GM21360 (cell line): ENCODE data around the gene VRK3.
"Not testable (repeated sequence)": the region's sequence is repeated elsewhere in the genome, so short reads cannot be mapped to it uniquely, and the experiment has no call there.

Source experiments
- ATAC-seq: cut with Tn5 transposase; IDR thresholded peaks from one replicate; pipeline ENCODE4 v1.9.1; 2021; ENCODE audit warnings: mild to moderate bottlenecking, moderate library complexity; ENCODE audit not compliant: unreplicated experiment

The VRK3 gene

GRCh38 chr19:49958144-49958543 lies 67.0 kb downstream of the VRK3 start:
- ATAC-seq: not testable (repeated sequence)

DNA sequence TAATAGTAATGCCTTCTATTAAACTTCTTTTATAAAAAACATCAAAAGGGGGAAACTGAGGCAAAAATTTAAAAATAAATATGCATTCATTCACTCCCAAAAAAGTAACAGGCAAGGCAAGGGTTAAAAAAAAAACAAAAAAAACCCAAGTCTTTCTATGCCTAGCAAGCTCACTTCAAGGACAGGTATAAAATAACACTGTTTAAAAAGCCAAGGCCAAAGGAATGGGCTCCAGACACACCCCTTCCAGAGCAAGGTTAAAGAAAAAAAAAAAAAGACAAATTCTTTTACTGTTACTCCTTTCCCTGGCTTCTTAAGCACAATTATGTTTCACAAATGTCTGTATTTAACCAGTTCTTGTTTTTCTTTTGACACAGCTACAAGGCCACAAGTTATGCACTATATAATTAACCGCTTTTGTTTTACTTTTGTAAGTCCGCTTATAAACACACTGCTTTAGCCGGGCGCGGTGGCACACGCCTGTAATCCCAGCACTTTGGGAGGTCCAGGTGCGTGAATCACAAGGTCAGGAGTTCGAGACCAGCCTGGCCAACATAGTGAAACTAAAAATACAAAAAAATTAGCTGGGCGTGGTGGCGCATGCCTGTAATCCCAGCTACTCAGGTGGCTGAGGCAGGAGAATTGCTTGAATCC lies 67.8 kb downstream of the VRK3 start:
- no peak for ATAC-seq

DNA sequence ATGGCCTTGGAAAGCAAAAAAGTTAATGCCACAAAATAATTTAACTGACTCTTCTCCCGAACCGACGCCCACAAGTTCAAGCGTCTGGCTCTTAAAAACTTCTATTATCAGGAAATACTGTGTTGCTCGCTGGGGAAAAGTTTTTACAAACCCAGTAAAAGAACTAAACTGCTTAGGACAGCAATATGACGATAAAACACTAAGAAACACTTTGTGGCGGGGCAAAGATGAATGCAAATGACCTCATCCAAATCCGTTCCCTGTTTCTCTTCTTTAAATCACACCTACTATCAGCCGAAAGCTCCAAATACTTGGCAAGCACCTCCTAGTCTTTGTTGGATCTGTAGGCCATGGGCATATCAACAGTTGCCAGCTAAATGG lies 69.1 kb downstream of the VRK3 start:
- no peak for ATAC-seq

DNA sequence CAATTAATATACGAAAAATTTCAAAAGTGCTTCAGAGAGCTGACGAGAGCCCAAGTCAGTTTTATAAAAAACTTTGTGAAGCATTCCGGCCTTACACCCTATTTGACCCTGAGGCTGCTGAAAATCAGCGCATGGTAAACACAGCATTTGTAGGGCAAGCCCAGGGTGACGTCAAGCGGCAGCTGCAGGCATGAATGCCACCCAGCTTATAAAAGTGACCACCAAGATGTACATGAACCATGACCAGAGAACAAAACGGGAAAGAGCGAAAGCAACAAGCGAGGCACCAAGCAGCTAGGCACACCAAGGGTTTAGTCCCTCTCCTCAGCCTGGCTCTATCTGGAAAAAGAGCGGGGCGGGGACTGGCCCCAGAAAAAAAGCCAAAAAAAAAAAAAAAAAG lies 70.2 kb downstream of the VRK3 start:
- ATAC-seq: no peak

DNA sequence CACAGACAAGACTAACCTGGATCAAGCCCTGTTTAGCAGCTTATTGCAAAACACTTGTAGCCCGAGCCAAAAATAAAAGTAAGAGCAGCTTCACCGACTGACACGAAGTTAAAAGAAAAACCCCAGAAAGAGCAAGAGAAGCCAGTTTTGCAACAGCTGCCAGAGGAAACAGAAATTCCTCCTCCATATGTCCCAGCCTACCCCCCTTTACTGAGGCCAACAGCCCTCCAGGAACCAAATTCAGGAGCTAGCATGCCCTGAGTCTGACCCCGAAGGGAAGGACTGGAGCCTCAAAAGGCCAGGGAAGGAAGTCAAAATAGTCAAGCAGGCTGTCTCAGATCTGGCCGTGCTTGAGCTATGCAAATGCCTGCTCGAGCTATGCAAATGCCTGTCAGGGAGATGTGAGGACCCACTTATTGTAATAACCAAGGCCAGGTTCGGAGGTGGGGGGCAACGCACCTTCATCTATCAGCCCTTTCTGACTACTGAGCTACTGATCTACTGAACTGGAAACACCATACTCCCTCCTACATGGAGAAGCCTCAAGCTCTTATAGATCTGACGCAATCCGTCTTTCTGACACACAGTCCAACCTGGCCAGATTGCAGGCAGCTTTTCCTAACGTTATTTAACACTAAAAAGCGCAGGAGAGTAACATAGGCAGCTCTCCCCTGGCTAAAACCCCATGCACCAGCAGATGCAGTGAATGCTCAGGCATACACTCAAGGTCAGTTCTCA lies 70.9 kb downstream of the VRK3 start:
- no peak for ATAC-seq

DNA sequence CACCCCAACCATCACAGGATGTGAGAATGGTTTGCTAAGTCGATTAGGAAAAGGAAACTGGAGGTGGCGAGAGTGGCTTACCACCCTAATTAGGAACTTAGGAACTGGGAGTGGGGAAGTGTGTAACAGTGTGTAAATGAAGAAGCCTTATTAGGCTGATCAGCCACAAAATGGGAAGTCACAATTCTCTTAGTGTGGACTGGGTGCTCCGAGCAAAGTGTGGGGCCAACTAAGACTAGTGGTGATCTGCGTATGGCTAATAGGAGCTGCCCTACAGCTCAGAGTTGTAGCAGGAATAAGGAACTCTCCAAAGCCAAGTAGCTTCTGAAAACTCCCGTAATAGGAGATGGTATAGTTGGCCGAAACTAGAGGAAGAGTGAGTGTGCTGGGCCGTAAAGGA lies 71.8 kb downstream of the VRK3 start:
- no peak for ATAC-seq

DNA sequence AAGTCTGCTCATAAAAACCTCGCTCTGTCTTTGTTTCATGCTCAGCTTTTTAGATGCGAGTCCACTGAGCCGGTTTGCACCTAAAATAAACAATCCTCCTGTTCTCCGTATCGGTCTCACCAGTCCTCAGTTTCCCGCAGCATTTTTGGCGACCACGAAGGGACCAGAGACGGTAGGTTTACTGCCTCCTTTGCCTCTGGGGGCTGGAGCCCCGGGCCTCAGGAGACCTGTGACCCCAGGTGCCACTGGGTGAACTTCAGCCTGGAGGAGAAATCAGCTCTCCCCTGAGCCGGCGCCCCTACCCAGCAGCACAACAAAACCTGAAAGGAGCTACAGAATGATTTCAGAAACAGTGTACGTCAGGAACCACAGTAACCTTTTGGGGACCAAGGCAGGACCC lies 72.3 kb downstream of the VRK3 start:
- ATAC-seq: no peak

DNA sequence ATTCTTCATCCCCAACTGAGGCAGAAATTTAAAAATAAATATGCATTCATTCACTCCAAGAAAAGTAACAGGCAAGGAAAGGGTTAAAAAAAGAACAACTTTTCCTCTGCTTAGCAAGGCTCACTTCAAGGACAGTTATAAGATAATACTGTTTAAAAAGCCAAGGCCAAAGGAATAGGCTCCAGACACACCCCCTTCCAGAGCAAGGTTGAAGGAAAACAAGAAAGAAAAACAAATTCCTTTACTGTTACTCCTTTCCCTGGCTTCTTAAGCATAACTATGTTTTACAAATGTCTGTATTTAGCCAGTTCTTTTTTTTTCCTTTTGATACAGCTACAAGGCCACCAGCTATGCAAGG lies 72.7 kb downstream of the VRK3 start:
- no peak for ATAC-seq

DNA sequence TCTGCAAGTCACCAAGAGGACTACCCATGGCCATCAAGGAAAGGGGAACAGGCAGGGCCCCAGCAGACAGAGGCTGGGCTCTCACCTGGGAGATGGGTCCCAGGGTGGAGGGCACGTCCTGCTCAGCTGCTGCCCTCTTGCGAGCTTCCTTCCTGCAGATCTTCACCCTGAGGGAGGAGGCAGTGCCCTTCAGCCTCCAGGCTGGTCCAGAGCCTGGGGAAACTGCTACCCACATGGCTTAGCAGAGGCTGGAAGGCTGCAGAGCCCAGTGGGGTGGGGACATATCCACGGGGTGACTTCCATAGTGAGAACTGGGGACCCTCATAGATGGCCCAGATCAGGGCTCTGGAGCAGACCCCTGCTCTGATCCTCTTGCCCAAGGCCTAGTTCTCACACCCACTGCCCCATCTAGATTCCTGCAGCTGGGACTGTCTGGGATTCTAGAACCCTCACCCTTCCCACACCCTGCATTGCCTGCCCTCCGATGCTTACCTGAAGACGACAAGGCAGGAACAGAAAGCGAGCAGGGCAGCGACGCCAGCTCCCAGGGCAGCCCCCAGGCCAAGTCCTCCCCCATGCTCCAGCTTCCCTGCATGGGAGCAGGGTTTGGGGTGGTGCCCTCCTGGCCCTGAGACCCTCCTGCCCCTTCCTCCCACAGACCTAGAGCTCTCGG lies 73.2 kb downstream of the VRK3 start:
- ATAC-seq: no peak

GRCh38 chr19:49950956-49951526 lies 74.1 kb downstream of the VRK3 start:
- no peak for ATAC-seq

DNA sequence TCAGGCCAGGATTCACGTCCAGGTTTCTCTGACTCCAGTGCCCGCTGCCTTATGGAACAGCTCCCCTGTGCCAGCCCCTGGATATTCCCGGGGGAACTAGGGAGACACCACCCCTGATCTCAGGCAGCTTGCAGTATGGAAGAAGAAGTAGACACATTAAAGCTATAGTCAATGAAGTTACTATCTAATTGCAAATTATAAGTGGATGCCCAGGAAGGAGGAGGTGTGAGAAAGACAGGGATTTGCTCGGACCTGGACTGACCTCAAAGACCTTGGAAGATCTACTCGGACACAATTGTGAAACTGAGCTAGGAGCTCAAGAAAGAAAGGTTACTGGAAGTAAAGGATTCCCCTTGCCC lies 74.6 kb downstream of the VRK3 start:
- no peak for ATAC-seq

GRCh38 chr19:49949742-49950589 lies 75.2 kb downstream of the VRK3 start:
- no peak for ATAC-seq

GRCh38 chr19:49946415-49946814 lies 78.8 kb downstream of the VRK3 start:
- ATAC-seq: no peak

DNA sequence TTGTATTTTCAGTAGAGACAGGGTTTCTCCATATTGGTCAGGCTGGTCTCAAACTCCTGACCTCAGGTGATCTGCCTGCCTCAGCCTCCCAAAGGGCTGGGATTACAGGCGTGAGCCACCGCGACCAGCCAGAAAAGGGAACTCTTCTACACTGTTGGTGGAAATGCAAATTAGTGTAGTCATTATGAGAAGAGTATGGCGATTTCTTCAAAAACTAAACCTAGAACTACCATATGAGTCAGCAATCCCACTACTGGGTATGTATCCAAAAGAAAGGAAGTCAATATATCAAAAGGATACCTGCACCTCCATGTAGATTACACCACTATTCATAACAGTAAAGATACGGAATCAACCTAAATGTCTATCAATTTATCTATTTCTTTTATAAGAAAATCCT lies 80.6 kb downstream of the VRK3 start:
- ATAC-seq: not testable (repeated sequence)

- ATAC-seq: no peak
Measured at GRCh38 chr19:49940482-49940791, 84.7 kb downstream of the VRK3 start.

DNA sequence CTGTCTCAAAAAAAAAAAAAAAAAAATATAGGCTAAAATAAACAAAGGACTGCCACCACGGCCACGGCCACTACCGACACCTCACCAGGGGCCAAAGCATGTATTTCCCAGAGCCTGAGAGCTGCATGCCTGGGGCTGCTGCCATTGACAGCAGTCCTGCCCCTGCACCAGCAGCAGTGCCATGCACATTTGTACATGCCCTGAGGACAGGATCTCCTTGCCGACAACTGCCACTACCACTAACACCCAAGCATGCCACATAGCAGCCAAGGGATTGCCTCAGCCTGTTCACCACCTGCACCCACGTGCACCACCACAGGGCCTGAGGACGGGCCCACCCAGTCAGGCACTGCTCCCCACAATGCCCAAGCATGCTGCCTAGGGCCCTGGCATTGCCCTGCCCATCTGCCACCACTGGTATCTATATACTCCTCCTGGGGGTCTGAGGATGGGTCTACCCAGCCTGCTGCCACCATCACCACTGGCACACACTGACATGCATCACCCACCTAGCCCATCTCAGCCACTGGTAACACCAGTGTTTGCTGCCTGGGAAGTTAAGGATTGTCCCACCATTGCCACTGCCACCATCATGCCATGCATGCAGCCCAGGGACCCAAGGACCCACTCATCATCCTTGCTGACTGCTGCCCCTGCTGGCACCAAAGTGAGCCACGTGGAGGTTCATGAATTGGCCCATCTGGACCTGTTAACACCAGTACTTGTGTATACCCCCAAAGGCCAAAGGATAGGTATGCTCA lies 85.3 kb downstream of the VRK3 start:
- ATAC-seq: no peak

- ATAC-seq: no peak
Measured at GRCh38 chr19:49938662-49939061, 86.5 kb downstream of the VRK3 start.

GRCh38 chr19:49937750-49938381 lies 87.3 kb downstream of the VRK3 start:
- ATAC-seq: no peak

DNA sequence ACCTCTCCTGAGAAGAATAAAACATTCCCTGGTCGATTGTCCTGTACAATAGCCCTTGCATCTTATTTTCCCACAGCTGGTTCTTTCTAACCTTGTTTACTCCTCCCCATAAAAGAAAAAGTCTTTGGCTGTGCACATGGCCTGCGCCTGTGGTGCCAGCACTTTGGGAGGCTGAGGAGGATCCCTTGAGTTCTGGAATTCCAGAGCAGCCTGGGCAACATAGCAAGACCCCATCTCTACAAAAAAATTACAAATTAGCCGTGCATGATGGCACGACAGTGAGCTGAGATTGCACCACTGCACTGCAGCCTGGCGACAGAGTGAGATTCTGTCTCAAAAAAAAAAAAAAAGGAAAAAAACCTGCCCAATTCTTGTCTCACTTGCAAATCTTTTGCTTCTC lies 88.6 kb downstream of the VRK3 start:
- ATAC-seq: no peak

DNA sequence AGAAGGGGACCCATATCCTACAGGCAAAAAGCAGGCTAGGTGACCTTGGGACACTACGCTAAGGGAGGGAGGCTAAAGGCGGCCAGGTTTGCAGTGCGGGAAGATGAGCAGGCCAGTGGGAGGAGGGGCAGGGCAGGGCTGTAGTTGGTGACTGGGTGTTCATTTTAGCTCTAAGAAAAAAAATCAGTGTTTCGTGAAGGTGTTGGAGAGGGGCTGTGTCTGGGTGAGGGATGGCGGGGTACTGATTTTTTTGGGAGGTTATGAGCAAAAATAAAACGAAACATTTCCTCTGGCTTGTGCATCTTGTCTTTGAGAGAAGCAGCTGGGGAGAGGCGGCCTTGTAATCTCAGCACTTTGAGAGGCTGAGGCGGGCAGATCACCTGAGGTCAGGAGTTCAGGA lies 91.5 kb downstream of the VRK3 start:
- ATAC-seq: no peak
